HG03457 (cell line): ENCODE data around the gene ITPKB.
"Not testable (repeated sequence)": the region's sequence is repeated elsewhere in the genome, so short reads cannot be mapped to it uniquely, and the experiment has no call there.

Source experiments
- ATAC-seq: cut with Tn5 transposase; IDR thresholded peaks from one replicate; pipeline ENCODE4 v1.9.1; 2021; ENCODE audit warnings: moderate number of reproducible peaks; ENCODE audit not compliant: unreplicated experiment

The ITPKB gene

GRCh38 chr1:226627924-226628611, 111.0 kb downstream of the ITPKB start:
- no peak for ATAC-seq

- no peak for ATAC-seq
Observed at GRCh38 chr1:226627050-226627755, 111.9 kb downstream of the ITPKB start.

- ATAC-seq = peak; percentile 68
Observed at GRCh38 chr1:226626577-226626956, 112.5 kb downstream of the ITPKB start.

GRCh38 chr1:226625832-226626576, 113.1 kb downstream of the ITPKB start:
- no peak for ATAC-seq

GRCh38 chr1:226625326-226625725, 113.8 kb downstream of the ITPKB start:
- no peak for ATAC-seq

DNA sequence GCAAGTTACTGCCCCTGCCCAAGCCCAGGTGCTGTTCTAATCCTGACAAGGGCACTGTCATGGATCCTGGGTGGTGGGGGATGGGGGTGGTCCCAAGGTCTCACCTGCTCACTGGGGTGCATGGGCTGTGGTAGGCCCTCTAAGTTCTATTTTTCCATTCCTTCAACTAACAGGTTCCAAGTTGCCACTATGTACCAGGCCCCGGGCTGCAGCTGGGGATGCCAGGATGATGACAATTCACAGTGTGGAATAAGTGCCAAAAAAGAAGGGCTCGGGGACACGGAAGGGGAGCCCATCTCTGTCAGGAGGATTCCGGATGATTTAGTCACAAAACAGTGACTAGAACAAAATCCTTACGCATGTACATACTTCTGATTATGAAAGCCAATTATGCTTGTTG, 114.6 kb downstream of the ITPKB start:
- no peak for ATAC-seq

DNA sequence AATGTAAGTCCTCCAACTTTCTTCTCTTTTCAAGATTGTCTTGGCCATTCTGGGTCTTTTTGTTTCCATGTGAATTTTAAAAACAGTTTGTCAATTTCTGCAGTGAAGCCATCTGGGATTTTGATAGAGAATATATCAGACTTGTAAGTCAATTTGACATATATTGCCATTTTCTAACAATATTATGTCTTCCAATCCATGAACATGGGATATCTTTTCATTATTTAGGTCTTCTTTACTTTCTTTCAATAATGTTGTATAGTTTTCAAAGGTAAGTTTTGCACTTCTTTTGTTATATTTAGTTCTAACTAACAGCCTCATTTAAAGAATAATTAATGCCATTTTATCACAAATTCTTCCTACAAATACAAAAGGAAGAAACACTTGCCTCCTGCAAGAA, 117.1 kb downstream of the ITPKB start:
- no peak for ATAC-seq

DNA sequence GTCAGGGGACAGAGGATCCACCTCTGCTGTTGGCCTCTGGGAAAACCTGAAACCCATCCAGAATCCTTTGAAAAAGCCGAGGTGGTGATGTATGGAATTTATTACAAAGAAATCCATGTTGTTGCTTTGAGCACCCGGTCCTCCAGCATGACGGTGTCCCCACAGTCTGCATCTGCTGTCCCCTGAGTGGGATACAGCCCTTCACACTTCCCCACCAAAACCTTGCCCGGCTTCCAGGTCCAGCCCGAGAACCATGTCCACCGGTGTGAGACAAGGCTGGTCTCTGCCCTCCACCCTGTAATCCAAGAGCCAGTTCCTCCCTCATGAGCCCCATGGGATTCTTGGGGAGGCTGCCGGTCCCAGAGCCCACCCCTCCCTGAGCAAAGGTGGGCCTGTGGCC, 120.1 kb downstream of the ITPKB start:
- no peak for ATAC-seq

DNA sequence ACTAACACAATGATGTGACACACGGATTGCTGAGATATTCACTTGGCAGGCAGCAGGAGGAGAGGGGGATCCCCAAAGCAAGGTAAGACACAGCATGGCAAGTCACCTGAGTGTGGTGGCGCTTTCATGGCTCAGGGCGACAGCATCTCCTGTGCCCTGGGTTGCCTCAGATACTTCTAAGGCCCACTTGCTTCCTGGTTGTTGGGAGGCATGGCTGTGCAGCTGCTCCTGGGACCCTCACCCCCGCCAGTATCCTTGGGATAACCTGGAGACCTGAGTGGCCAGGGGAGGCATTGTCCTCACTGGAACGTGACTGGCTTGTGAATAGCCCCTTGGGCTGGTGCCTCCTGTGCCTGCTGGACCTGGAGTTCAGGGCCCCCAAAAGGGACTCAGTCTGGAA, 120.7 kb downstream of the ITPKB start:
- ATAC-seq = no peak

GRCh38 chr1:226617719-226618118, 121.4 kb downstream of the ITPKB start:
- not testable (repeated sequence) for ATAC-seq

- no peak for ATAC-seq
Observed at GRCh38 chr1:226617109-226617508, 122.0 kb downstream of the ITPKB start.

GRCh38 chr1:226616636-226617035, 122.4 kb downstream of the ITPKB start:
- no peak for ATAC-seq

DNA sequence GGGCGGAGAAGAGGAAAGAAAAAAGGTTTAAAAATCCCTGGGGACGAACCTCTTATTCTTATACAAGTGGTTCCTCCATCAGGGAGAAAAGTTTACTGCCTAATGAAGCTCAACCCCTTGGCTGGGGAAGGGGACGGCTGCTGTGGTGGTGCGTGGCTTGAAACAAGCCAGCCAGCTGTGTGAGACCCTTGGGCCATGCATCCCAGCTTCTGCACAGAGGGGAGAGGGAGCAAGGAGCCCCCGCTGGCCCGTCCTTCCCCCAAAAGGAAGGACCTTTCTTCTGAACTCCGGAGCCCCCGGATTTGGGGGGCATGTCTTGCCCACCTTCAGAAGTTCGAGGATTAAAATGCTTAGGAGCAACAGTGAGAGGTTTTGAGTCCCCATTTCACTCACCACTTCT, 123.2 kb downstream of the ITPKB start:
- ATAC-seq = no peak

DNA sequence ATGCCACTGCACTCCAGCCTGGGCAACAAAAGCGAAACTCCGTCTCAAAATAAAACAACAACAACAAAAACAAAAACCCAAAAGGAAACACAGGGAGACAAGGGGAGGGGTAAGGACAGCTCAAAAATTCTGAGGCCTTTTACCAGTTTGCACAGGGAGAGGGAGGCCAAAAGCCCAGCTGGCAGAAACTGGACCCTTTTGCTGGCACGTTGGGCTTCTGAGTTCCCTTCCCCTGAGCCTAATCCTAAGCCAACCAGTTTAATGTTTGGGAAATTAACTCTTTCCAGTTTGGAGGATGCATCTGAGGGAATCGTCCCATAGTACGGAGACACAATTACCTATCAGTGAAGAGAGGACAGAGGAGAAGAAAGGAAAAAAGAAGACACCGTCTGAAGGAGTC, 127.1 kb downstream of the ITPKB start:
- ATAC-seq = not testable (repeated sequence)

GRCh38 chr1:226611301-226611700, 127.8 kb downstream of the ITPKB start:
- no peak for ATAC-seq

- ATAC-seq = no peak
Observed at GRCh38 chr1:226610671-226611070, 128.4 kb downstream of the ITPKB start.

DNA sequence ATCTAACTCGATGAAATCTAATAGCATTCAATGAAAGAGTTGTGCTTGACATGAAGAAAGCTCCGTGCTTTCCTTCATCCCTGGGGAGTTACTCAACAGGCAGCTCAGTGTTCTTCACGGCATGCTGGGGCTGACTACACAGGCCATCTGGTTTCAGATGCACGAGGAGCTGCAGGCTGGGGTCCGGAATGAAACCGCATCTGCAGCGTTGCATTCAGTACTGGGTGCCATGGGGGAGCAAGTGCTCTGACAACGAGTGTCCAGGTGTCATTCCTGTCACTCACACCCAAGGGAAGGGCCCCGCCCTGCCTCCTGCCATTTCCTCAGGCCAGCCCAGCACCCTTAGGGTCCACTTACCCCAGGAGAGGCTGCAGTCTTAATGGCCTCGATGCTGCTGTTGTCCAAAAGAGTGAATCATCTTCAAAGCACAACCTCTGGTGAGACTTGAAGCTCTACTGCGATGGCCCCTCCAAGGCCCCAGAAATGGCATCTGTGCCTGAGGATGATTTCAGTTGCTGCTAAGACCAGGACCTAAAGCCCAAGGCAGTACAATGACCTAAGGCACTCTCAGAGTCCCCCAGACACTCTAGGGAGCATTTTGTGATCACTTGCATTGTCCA, 129.1 kb downstream of the ITPKB start:
- no peak for ATAC-seq

GRCh38 chr1:226608699-226609505, 130.2 kb downstream of the ITPKB start:
- ATAC-seq = no peak

- ATAC-seq = no peak
Observed at GRCh38 chr1:226607821-226608220, 131.3 kb downstream of the ITPKB start.

- no peak for ATAC-seq
Observed at GRCh38 chr1:226607268-226607660, 131.8 kb downstream of the ITPKB start.
